KMS-11 (cell line): ENCODE results near the gene SLC27A1.

Experiments used
- H2AFZ ChIP-seq: fragments of 200-600 bp; sonication (generic); 2 replicates; pipeline ENCODE4 v1.6.1; 2016; ENCODE audit warnings: antibody characterized with exemption, mixed run types, low read depth
- H3K27ac ChIP-seq: fragments of 200-600 bp; sonication (generic); 2 replicates; pipeline ENCODE4 v1.6.1; 2016; ENCODE audit warnings: mild to moderate bottlenecking, mixed run types
- H3K27me3 ChIP-seq: fragments of 200-600 bp; sonication (generic); 2 replicates; pipeline ENCODE4 v1.6.1; 2017; ENCODE audit warnings: mild to moderate bottlenecking, low read depth, mixed run types, moderate library complexity; ENCODE audit not compliant: insufficient read depth
- H3K36me3 ChIP-seq: fragments of 200-600 bp; sonication (generic); 2 replicates; pipeline ENCODE4 v1.6.1; 2017; ENCODE audit warnings: mild to moderate bottlenecking, mixed run types; ENCODE audit not compliant: insufficient read depth
- H3K4me1 ChIP-seq: fragments of 200-600 bp; sonication (generic); 2 replicates; pipeline ENCODE4 v1.6.1; 2016; ENCODE audit warnings: mild to moderate bottlenecking, low read depth, mixed run types; ENCODE audit not compliant: poor library complexity, severe bottlenecking
- H3K4me2 ChIP-seq: fragments of 200-600 bp; sonication (generic); 2 replicates; pipeline ENCODE4 v1.7.0; 2016; ENCODE audit warnings: mild to moderate bottlenecking, mixed run types
- H3K4me3 ChIP-seq: fragments of 200-600 bp; sonication (generic); IDR thresholded peaks from 2 replicates; pipeline ENCODE4 v1.6.1; 2017; ENCODE audit warnings: low read depth, low read length, mixed read lengths; ENCODE audit not compliant: insufficient read depth
- H3K79me2 ChIP-seq: fragments of 200-600 bp; sonication (generic); 2 replicates; pipeline ENCODE4 v1.6.1; 2016; ENCODE audit warnings: low read depth, mixed run types; ENCODE audit not compliant: insufficient read depth
- H3K9ac ChIP-seq: fragments of 200-600 bp; sonication (generic); 2 replicates; pipeline ENCODE4 v1.6.1; 2016; ENCODE audit warnings: mild to moderate bottlenecking, mixed run types
- H4K20me1 ChIP-seq: fragments of 200-600 bp; sonication (generic); 2 replicates; pipeline ENCODE4 v1.6.1; 2016; ENCODE audit warnings: mild to moderate bottlenecking, mixed run types; ENCODE audit not compliant: insufficient read depth
- TF ChIP-seq, protein P1 (sequence below): fragments of 200-600 bp; sonication (generic); conservative IDR thresholded peaks from 2 replicates; pipeline ENCODE4 v1.6.1; 2017; ENCODE audit warnings: low read depth, mild to moderate bottlenecking, antibody characterized with exemption, low read length, moderate library complexity, mixed read lengths

Gene SLC27A1

GRCh38 chr19:17455308-17456123, 14.8 kb upstream of the SLC27A1 start:
- Histone ChIP-seq H2AFZ (no peak overlapping the region), H3K9ac (no peak overlapping the region), H3K27ac (no peak overlapping the region), H3K27me3 (peaks cover 12% of the 10 kb centered on the region), H4K20me1 (no peaks in the 10 kb centered on the region), H3K4me2 (no peak overlapping the region), H3K36me3 (no peaks in the 10 kb centered on the region), H3K79me2 (no peaks in the 10 kb centered on the region), H3K4me3 (no peak overlapping the region), H3K4me1 (peaks cover 17% of the 10 kb centered on the region)
- TF ChIP-seq, protein P1, sequence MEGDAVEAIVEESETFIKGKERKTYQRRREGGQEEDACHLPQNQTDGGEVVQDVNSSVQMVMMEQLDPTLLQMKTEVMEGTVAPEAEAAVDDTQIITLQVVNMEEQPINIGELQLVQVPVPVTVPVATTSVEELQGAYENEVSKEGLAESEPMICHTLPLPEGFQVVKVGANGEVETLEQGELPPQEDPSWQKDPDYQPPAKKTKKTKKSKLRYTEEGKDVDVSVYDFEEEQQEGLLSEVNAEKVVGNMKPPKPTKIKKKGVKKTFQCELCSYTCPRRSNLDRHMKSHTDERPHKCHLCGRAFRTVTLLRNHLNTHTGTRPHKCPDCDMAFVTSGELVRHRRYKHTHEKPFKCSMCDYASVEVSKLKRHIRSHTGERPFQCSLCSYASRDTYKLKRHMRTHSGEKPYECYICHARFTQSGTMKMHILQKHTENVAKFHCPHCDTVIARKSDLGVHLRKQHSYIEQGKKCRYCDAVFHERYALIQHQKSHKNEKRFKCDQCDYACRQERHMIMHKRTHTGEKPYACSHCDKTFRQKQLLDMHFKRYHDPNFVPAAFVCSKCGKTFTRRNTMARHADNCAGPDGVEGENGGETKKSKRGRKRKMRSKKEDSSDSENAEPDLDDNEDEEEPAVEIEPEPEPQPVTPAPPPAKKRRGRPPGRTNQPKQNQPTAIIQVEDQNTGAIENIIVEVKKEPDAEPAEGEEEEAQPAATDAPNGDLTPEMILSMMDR = no peak

- Histone ChIP-seq H3K4me3 (no peak overlapping the region), H3K4me2 (no peak overlapping the region), H3K4me1 (peaks cover 17% of the 10 kb centered on the region), H2AFZ (no peak overlapping the region), H4K20me1 (no peaks in the 10 kb centered on the region), H3K27ac (no peak overlapping the region), H3K27me3 (peaks cover 12% of the 10 kb centered on the region), H3K79me2 (no peaks in the 10 kb centered on the region), H3K9ac (no peak overlapping the region), H3K36me3 (no peaks in the 10 kb centered on the region)
- TF ChIP-seq, protein P1 = no peak
These were observed 14.2 kb upstream of the SLC27A1 start for GRCh38 chr19:17456127-17456526.

GRCh38 chr19:17457616-17458015, 12.7 kb upstream of the SLC27A1 start:
- H3K9ac ChIP-seq = no peak overlapping the region
- peaks cover 17% of the 10 kb centered on the region for H3K4me1 ChIP-seq
- TF ChIP-seq, protein P1 = no peak
- H3K4me2 ChIP-seq = no peak overlapping the region; the same call in 1 of the 2 replicates
- H3K27ac ChIP-seq = no peak overlapping the region
- no peak overlapping the region for H2AFZ ChIP-seq
- H4K20me1 ChIP-seq = no peaks in the 10 kb centered on the region
- no peaks in the 10 kb centered on the region for H3K36me3 ChIP-seq
- no peak overlapping the region for H3K4me3 ChIP-seq
- no peaks in the 10 kb centered on the region for H3K79me2 ChIP-seq
- peaks cover 12% of the 10 kb centered on the region for H3K27me3 ChIP-seq

GRCh38 chr19:17458970-17459369, 11.4 kb upstream of the SLC27A1 start:
- H3K4me3 ChIP-seq = no peak overlapping the region

More at GRCh38 chr19:17458970-17459369, 11.4 kb upstream of the SLC27A1 start:
- no peak overlapping the region for H2AFZ ChIP-seq
- no peak overlapping the region for H3K9ac ChIP-seq
- TF ChIP-seq, protein P1 = no peak
- no peaks in the 10 kb centered on the region for H4K20me1 ChIP-seq
- no peak overlapping the region for H3K4me2 ChIP-seq
- H3K36me3 ChIP-seq = no peaks in the 10 kb centered on the region
- H3K4me1 ChIP-seq = peaks cover 9% of the 10 kb centered on the region
- H3K79me2 ChIP-seq = no peaks in the 10 kb centered on the region
- H3K27me3 ChIP-seq = peaks cover 12% of the 10 kb centered on the region
- no peak overlapping the region for H3K27ac ChIP-seq
